ENCODE measurements around the gene P2RY2. TPM values are rescaled to one million over a fixed set of nuclear protein-coding genes. Genes with fewer than 3 reads are reported as not detected.

The P2RY2 gene
- total and polyA plus RNA-seq, 9 of the 15 experiments (the other 6 are each of a cell fraction or from before 2014, with no cell fraction given) = not detected

GRCh38 chr11:73221451-73221850, 3.4 kb downstream of the P2RY2 start:
- Histone ChIP-seq H4K20me1 (replicated peaks; ENCODE audit: control insufficient read depth, insufficient read depth, low read length) (0 out of 2 replicates have a peak, but pooled peaks cover 4% of the 10 kb centered on the region), H3K9me3 (replicated peaks; ENCODE audit: control insufficient read depth, insufficient read depth, low read depth, low read length) (no peaks in the 10 kb centered on the region), H3K9me1 (ENCODE audit: control insufficient read depth, insufficient read depth, low read length) (peaks cover 5% of the 10 kb centered on the region), H3K9ac (ENCODE audit: insufficient read depth in 1 of 2, low read depth in 2 of 2, low read length in 2 of 2) (no peak overlapping the region), H3K4me1 (replicated peaks in 1 of 2; ENCODE audit: control insufficient read depth in 2 of 2, insufficient read depth in 2 of 2, low read length in 2 of 2) (peaks cover 5 to 20% of the 10 kb centered on the region in 2 experiments; a peak in 4 of 5 replicates), H3K27ac (ENCODE audit: extremely low read depth, low read depth, low read length) (no peak overlapping the region), H3K79me2 (ENCODE audit: control insufficient read depth, insufficient read depth, low read length) (no peaks in the 10 kb centered on the region), H2AFZ (ENCODE audit: low read depth, low read length) (no peak overlapping the region), H3K4me2 (ENCODE audit: insufficient read depth, low read length) (no peak overlapping the region), H3K27me3 (ENCODE audit: control insufficient read depth in 2 of 2, insufficient read depth in 2 of 2, low read length in 2 of 2) (peaks cover 2 to 25% of the 10 kb centered on the region in 2 experiments; a peak in 3 of 5 replicates), H3K4me3 (no peak overlapping the region), H3K36me3 (ENCODE audit: control insufficient read depth, insufficient read depth, low read length) (no peaks in the 10 kb centered on the region)
- in situ Hi-C loops (cut with MboI) = no loop called here
- intact Hi-C loops (cut with micrococcal nuclease) = no loop called here
- TF ChIP-seq JUNB (CRISPR knock-in tag; conservative IDR thresholded peaks at IDR 0.05) = no peak
- TF ChIP-seq MTF1 (CRISPR knock-in tag; IDR thresholded peaks at IDR 0.05; ENCODE audit: borderline replicate concordance) = no peak
- TF ChIP-seq ARID1B (IDR thresholded peaks at IDR 0.05) = no peak
- no peak for DNase-seq (ENCODE audit: extremely low read depth in 1 of 4, low spot score in 3 of 4)
- FAIRE-seq = no peak
- WGBS (ENCODE audit: insufficient coverage, low coverage, missing lambda C conversion rate) = 11% methylated on average over 4 of the region's 4 CpGs
- ChIA-PET POLR2A (interaction anchor here (0.6 kb wide), 1 partner anchor 107 kb away, joined by 3 read pairs; no protein-coding TSS in a partner anchor), CTCF (ENCODE audit: low intra/inter-chr PET ratio) (interaction anchor here (0.6 kb wide), 1 partner anchor 628 kb away, joined by 3 read pairs; no protein-coding TSS in a partner anchor)
- ATAC-seq = no peak
- BruUV-seq (replicated peaks) = no TSS peak

- Histone ChIP-seq H3K9me3 (replicated peaks; ENCODE audit: control insufficient read depth, insufficient read depth, low read depth, low read length) (no peaks in the 10 kb centered on the region), H3K4me1 (replicated peaks in 1 of 2; ENCODE audit: control insufficient read depth in 2 of 2, insufficient read depth in 2 of 2, low read length in 2 of 2) (peaks cover 5 to 18% of the 10 kb centered on the region in 2 experiments; a peak in 4 of 5 replicates), H3K27me3 (ENCODE audit: control insufficient read depth in 2 of 2, insufficient read depth in 2 of 2, low read length in 2 of 2) (peaks cover 2 to 26% of the 10 kb centered on the region in 2 experiments; a peak in 3 of 5 replicates), H3K9ac (ENCODE audit: insufficient read depth in 1 of 2, low read depth in 2 of 2, low read length in 2 of 2) (no peak overlapping the region), H3K79me2 (ENCODE audit: control insufficient read depth, insufficient read depth, low read length) (no peaks in the 10 kb centered on the region), H3K9me1 (ENCODE audit: control insufficient read depth, insufficient read depth, low read length) (peaks cover 5% of the 10 kb centered on the region), H3K4me3 (no peak overlapping the region), H3K4me2 (ENCODE audit: insufficient read depth, low read length) (no peak overlapping the region), H2AFZ (ENCODE audit: low read depth, low read length) (no peak overlapping the region), H4K20me1 (replicated peaks; ENCODE audit: control insufficient read depth, insufficient read depth, low read length) (0 out of 2 replicates have a peak, but pooled peaks cover 4% of the 10 kb centered on the region), H3K36me3 (ENCODE audit: control insufficient read depth, insufficient read depth, low read length) (no peaks in the 10 kb centered on the region), H3K27ac (ENCODE audit: extremely low read depth, low read depth, low read length) (no peak overlapping the region)
- FAIRE-seq (no peak), ATAC-seq (no peak), DNase-seq (ENCODE audit: extremely low read depth in 1 of 4, low spot score in 3 of 4) (no peak)
- in situ Hi-C loops (cut with MboI) = no loop called here
- no TSS peak for BruUV-seq (replicated peaks)
- intact Hi-C loops (cut with micrococcal nuclease) = no loop called here
- ChIA-PET POLR2A (no interaction called here), CTCF (ENCODE audit: low intra/inter-chr PET ratio) (no interaction called here)
- TF ChIP-seq TFE3 (CRISPR knock-in tag; IDR thresholded peaks at IDR 0.05) (no peak), ZNF274 (IDR thresholded peaks at IDR 0.05; ENCODE audit: borderline replicate concordance, low read depth, low read length) (no peak), MEIS2 (IDR thresholded peaks at IDR 0.05; ENCODE audit: partially characterized antibody) (no peak), HNRNPL (IDR thresholded peaks at IDR 0.05; ENCODE audit: low read depth, low read length) (no peak), HDAC6 (IDR thresholded peaks at IDR 0.05; ENCODE audit: low read depth, low read length) (no peak), HNRNPLL (IDR thresholded peaks at IDR 0.05; ENCODE audit: low read depth, low read length, poor library complexity, severe bottlenecking) (no peak), E2F8 (IDR thresholded peaks at IDR 0.05; ENCODE audit: low read depth, partially characterized antibody) (no peak)
- WGBS (ENCODE audit: insufficient coverage, low coverage, missing lambda C conversion rate) = 4% methylated on average over 5 of the region's 5 CpGs
Measured at GRCh38 chr11:73221996-73222395, 3.9 kb downstream of the P2RY2 start.

Measured in K562 (cell line).